22Rv1 (cell line): ENCODE results near the gene BICRA.
A peak's percentile ranks its signal among the peaks of the same experiment; 100 is the strongest.

Experiments used
- H3K27ac ChIP-seq: fragments of 450-650 bp; 2 replicates; pipeline ENCODE4 v1.5.1; 2017
- CTCF ChIP-seq: fragments of 450-650 bp; IDR thresholded peaks from 2 replicates; pipeline ENCODE4 v1.5.1; 2017; ENCODE audit warnings: mild to moderate bottlenecking
- ZFX ChIP-seq: fragments of 450-650 bp; IDR thresholded peaks from 2 replicates; pipeline ENCODE4 v1.6.1; 2017; ENCODE audit warnings: antibody characterized with exemption, borderline replicate concordance

The BICRA gene

GRCh38 chr19:47697863-47698609 is 89.1 kb downstream of the BICRA start:
- TF ChIP-seq CTCF (peak; percentile 95), ZFX (no peak)
- peak overlapping the region; percentile 55 for H3K27ac ChIP-seq

- no peak overlapping the region; the same call in 1 of the 2 replicates for H3K27ac ChIP-seq
Observed at GRCh38 chr19:47698631-47699359, 89.9 kb downstream of the BICRA start.

GRCh38 chr19:47699360-47699917 is 90.5 kb downstream of the BICRA start:
- no peak overlapping the region for H3K27ac ChIP-seq

More at GRCh38 chr19:47698631-47699359, 89.9 kb downstream of the BICRA start:
- TF ChIP-seq CTCF, result no peak
- TF ChIP-seq ZFX, result no peak

GRCh38 chr19:47700934-47701716 is 92.2 kb downstream of the BICRA start:
- no peak for TF ChIP-seq ZFX
- no peak for TF ChIP-seq CTCF
- no peak overlapping the region for H3K27ac ChIP-seq

More at GRCh38 chr19:47699360-47699917, 90.5 kb downstream of the BICRA start:
- no peak for TF ChIP-seq ZFX
- TF ChIP-seq CTCF, result peak; percentile 93

- no peak overlapping the region for H3K27ac ChIP-seq
- TF ChIP-seq ZFX (no peak), CTCF (no peak)
Observed at GRCh38 chr19:47701717-47702552, 93.0 kb downstream of the BICRA start.

- H3K27ac ChIP-seq, result no peak overlapping the region
- no peak for TF ChIP-seq CTCF
Observed at GRCh38 chr19:47702671-47703070, 93.7 kb downstream of the BICRA start.
